HG03520 (cell line): ENCODE results near the gene PNLIPRP2.
A peak's percentile ranks its signal among the peaks of the same experiment; 100 is the strongest.

Source experiments
- ATAC-seq: cut with Tn5 transposase; IDR thresholded peaks from one replicate; pipeline ENCODE4 v1.9.1; 2021; ENCODE audit warnings: mild to moderate bottlenecking, moderate library complexity; ENCODE audit not compliant: unreplicated experiment

PNLIPRP2 gene

GRCh38 chr10:116653885-116654284 is 33.1 kb downstream of the PNLIPRP2 start:
- ATAC-seq = no peak

DNA sequence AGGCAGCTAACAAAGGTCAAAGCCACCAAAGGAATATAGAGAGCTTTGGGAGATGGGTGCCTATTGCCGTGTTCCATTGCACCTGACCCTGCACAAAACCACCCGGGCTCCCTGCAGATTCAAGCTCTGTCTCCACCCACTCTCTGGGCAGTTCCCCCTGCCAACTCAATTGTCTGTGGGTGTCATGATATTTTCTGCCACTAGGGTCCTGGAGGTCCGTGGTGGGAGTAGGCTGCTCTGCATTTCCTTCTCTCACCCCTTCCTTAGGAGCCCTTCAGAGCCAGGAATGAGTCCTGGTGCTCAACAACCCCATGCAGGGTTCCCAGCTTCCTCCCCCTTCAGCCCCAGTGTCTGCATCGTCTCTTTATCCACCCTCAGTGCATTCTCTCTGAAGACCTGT is 34.1 kb downstream of the PNLIPRP2 start:
- ATAC-seq = peak; percentile 68

DNA sequence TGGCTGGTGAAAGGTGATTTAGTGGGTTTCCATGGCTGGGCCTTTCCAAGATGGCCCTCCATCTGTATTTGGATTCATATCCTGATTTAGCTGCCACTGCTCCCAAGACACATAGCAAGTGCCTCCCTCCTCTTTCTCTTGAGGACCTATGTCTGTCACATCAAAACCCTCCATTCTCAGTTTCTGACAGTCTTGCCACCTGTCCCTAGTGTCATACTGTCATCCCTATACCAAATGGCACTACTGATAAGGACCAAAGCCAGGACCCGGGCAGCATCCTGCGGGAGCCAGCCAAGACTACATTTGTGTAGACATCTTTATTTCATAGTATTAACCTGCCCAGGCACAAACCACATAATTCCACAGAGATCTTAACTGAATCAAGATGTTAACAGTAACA is 34.8 kb downstream of the PNLIPRP2 start:
- ATAC-seq = no peak

DNA sequence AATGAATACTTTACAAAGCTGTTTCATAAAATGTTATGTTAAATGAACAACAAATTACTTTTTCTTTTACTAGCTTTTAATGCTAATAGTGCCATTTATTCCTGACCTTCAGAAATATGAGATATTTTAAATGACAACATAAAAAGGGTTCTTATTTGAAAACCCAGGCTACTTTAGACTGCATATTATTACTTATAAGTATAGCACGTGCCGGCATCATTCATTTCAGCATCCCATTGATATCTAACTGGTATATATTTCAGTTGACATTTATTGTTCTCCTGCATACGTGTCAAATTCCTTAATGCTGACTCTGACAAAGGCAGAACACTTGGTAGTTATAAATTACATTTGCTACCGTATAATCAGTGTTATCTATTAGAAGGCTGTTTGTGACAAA is 35.3 kb downstream of the PNLIPRP2 start:
- no peak for ATAC-seq

DNA sequence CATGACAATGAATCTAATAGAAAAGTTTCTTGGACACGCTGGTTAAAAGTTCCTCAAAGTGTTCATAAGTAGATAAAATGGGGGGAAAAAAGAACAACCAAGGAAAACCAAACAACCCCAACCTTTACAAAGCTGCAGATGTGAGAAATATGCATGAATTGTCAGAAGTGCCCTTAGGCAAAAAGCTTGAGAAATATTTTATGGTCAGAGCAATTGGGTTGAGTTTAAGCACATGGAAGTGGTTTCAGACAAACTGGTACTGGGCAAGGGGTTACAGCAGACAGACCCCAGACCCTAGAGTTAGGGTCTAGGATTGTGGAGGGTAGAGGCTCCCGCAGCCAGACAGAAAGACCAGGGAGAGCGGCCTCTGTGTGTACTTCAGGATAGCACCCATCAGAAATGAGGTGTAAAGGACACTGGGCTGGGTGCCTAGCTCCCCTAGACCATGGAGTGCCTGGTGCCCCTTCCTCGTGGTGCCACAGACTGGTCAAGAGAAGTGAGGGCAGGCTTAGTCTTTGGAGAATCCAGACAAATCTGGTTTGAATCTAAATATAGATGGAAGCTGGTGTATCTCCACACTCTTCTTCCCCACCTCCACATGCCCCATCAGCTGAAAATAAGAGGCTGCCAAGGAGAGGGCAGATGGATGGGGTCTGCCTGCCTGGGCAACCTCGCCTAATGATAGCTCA is 37.3 kb downstream of the PNLIPRP2 start:
- ATAC-seq = no peak

DNA sequence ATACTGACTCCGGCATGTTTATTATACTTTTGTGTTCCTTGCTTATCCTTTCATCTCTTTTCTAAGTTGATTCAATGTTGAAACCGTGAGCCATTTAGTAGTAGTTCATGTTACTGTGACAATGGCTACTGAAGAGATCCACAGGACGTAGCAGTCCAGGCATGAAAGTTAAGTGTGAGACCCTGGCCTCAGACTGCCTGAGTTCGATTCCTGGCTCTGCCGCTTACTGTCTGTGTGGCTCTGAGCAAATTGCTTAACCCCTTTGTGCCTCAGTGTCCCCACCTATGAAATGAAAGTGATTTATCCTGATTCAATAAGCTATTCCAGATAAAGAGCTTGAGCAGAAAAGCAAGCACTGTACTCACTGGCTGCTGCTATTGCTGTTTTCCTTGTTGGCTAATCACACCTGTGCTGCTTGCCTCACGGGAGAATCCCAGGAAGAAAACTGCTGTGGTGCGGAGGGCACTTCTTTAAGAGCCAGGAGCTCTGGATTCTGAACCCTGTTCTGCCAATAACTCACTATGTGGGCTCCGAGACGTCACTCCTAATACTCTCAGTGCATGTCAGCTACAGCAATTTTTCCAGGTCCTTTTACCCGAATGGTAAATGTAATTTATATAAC is 38.4 kb downstream of the PNLIPRP2 start:
- no peak for ATAC-seq

DNA sequence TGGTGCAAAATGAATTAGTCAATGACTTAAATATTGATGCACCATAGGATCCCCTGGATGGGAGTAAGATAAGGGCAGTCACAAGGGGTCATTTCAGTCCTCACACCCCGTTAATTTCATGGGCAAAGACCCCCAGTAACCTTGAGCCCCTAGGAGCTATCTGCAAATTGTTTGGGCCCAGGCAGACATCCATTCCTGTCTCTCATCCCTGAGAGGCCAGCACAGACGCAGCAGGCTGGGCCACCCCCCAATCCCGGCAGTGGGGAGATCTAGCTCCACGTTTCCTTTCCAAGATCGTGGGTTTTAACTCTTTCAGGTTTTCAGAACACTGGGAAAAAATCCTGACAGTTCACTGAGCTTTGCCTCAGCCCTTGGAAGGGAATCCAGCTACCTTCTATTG is 40.1 kb downstream of the PNLIPRP2 start:
- no peak for ATAC-seq

- no peak for ATAC-seq
These were observed 42.6 kb downstream of the PNLIPRP2 start for GRCh38 chr10:116663342-116663741.

- no peak for ATAC-seq
These were observed 43.9 kb downstream of the PNLIPRP2 start for GRCh38 chr10:116664631-116665030.

DNA sequence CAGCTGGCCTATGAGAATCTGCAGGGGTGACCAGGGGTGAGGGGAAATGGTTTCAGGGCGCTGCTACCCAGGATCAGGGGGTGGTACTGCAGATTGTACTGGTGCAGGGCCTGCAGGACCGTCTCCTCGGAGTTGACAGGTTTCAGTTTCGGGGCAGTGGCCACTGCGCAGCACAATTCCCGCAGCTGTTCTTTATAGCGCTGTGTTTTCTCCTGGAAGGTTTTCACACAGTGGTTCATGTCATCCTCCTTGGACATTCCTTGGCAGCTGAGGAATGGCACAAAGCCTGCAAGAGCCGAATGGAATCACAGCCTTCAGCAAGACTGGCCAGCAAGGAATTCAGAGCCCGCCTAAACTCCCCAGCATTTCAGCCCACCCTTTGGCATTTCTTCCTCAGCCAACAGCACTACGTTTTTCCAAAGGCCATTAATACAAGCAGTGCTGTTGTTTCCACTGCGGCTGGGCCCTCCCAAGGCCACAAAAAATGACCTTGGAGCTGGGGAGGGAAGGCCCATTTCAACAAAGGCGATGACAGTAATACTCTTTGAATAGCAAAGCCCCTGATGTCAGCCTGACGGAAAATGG is 44.9 kb downstream of the PNLIPRP2 start:
- no peak for ATAC-seq

DNA sequence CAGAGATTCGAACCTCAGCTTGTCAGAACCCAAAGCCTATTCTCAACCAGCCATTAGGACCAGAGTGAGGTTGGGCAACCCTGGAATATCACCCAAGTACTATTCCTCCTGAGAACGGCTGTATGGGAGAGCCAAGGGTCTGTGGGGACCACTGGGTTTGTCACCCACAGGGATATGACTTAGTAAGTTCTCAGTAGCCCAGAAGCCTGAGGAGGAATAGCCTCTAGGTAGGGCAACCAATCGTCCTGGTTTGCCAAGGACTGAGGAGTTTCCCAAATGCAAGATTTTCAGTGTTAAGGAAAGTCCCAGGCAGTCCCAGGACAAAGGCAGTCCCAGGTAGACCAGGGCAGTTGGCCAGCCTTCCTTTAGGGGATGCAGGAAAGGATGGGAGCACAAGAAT is 46.7 kb downstream of the PNLIPRP2 start:
- ATAC-seq = no peak

DNA sequence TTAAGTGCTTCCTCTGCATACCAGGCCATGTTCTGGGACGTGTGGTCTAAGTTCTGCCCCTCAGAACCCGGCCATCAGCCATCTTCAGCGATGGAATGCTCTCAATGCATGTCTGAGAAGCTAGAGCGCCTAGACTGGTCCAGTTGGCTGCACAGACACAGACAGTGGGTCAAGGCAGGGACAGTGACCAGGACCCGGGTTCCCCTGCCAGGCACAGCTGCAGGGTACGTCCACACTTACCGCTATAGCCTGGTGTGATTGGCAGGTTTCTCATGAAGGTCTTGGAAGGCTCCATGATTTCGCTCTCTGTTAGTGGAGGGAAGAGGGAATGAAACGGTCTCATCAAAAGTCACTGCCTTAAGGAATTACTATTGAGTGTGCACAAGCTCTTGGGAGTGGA is 47.3 kb downstream of the PNLIPRP2 start:
- ATAC-seq = no peak

- no peak for ATAC-seq
These were observed 47.7 kb downstream of the PNLIPRP2 start for GRCh38 chr10:116668446-116668845.

DNA sequence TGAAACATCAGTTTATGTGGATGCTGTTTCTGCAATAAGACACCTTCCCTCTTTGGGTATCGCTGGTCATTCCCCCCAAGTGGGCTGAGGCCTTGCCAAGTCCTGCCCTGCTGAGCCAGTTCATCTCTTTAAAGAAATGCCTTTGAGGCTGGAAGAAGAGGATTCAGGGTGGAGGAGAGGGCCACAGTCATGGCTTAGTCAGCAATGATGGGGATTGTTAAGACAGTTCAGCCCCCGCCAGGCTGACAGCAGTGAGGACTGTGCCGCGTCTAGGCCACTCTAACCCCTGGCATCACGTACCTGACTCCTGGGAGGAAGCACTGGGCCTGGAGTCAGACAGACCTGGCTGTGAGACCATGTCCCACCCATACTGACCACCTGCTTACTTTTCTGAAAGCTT is 48.3 kb downstream of the PNLIPRP2 start:
- ATAC-seq = no peak

DNA sequence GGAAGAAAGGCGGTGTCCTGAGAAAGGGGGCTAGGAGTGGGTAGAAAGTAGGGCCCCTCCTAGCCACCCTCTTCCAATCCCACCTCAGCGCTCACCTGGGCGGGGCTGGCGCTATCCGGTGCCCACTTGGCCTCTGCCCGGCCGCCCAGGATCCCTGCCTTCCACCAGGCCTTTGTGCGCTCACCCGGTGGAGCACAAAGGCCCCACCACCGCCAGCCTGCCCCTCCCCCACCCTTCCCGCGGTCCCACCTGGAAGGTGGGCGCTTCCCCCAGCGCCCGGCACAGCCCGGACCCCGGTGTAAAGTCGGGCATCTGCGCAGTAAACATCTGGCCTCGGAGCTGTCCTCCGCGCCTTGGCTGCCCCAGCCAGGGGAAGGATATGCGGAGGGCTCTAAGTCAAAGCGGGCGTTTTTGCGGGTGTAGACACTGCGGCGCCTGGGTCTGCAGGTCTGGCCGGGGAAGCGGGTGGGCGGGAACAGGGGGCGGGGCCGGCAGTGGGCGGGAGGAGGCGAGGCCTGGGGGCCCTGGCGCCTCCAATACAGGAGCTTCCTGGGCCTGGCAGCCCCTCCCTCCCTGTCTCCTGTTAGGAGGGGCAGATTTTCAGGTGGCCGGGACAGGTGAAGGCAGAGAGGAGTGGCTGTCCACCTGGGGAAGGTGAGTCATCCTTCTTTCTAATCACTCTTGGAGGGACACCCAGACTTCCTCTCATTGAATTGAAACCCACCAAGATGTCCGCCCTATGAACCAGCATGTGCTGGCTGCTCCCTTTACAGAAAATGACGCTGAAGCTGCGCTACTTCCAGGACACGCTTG is 49.3 kb downstream of the PNLIPRP2 start:
- no peak for ATAC-seq

- no peak for ATAC-seq
These were observed 50.0 kb downstream of the PNLIPRP2 start for GRCh38 chr10:116670706-116671105.

DNA sequence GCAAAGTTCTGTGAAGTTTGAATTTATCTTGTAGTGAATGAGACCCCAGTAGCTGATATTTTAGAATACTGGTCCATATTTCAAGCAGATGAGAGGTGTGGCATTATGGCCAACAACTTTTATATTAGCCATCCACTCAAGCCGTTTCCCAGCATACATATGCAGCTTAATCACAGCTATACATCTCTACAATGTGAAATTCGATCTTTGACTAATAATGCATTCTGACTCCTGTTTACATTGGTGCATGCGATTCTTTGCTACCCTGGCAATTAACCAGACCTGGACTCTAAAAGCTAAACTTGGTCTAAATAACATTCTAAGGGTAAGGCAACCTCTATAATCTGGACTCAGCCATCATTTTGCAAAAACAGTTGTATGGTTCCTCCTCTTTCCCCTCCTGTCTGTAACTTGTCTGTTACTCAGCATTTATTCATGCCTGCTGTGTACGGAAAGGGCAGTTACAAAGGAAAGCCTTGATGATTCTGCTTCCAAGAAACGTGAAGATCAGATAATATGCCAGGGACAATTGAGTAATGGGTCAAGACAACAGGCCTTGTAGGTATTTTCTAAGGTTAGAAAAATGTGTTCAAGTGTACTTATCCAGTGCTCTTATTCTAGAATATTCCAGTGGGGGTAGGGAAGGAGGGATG is 50.6 kb downstream of the PNLIPRP2 start:
- no peak for ATAC-seq

DNA sequence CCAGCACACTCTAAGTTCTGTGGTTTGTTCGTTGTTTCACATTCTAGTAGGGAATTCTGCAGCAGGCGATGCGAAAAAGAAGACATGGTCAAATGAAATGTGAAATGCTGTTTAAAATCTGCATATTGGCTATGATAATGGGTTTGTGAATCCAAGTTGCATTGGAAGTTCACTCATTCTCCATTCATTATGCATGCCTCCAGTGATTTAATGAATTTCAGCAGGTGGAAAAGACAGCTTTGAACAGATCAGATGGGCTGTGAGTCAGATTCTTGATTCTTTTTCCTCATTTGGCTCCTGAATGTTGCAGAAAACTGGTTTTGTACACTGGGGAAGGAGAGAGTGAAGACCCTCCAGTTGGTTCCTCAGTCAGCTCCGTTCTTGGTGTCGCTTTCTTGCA is 52.1 kb downstream of the PNLIPRP2 start:
- no peak for ATAC-seq

- no peak for ATAC-seq
These were observed 53.1 kb downstream of the PNLIPRP2 start for GRCh38 chr10:116673866-116674265.

GRCh38 chr10:116674901-116675423 is 54.2 kb downstream of the PNLIPRP2 start:
- no peak for ATAC-seq

- ATAC-seq = no peak
These were observed 55.4 kb downstream of the PNLIPRP2 start for GRCh38 chr10:116676118-116676517.
